HepG2 (cell line): ENCODE results near the gene LEPROT. TPM values are rescaled to one million over a fixed set of nuclear protein-coding genes. Genes with fewer than 3 reads are reported as not detected.

ENCODE experiments used
- BHLHE40 ChIP-seq: IDR thresholded peaks from 2 replicates; pipeline ENCODE4 v1.6.1; 2011; ENCODE audit warnings: low read length, improper control_type of control experiment
- POLR2AphosphoS2 ChIP-seq: IDR thresholded peaks from 2 replicates; pipeline ENCODE4 v1.6.1; 2011; ENCODE audit warnings: low read depth, low read length, improper control_type of control experiment
- RNF2 ChIP-seq: fragments of 450-650 bp; conservative IDR thresholded peaks from 2 replicates; pipeline ENCODE4 v1.6.1; 2016; ENCODE audit warnings: low read depth
- TBL1XR1 ChIP-seq: fragments of 150-350 bp; IDR thresholded peaks from 2 replicates; pipeline ENCODE4 v1.6.1; 2014; ENCODE audit warnings: borderline replicate concordance, low read length; ENCODE audit not compliant: partially characterized antibody
- ZNF775 ChIP-seq: sonication (generic); formaldehyde crosslinking; IDR thresholded peaks from 2 replicates; pipeline ENCODE4 v1.4.0; 2020; ENCODE audit warnings: missing genetic modification reagents, mild to moderate bottlenecking, moderate library complexity, borderline replicate concordance
- polyA plus RNA-seq, 8 experiments: library from polyadenylated mRNA; depleted of rRNA in 3 of 8; stranded (reverse) in 7 of 8; unstranded in 1 of 8; fragments of >200 nt; fragmentation: Illumina TruSeq in 4 of 8; extraction: Trizol in 4 of 8; gene quantifications; 2 replicates each; pipeline versions ENCODE4 v1.2.1 to v1.2.3, GENCODE V29; 2011 to 2016; ENCODE audit warnings: low read depth in 4 of 8, missing spikeins in 1 of 8, mixed read lengths in 1 of 8; ENCODE audit not compliant: insufficient read depth in 1 of 8
- total RNA-seq, 5 experiments: library from RNA; depleted of rRNA; stranded (reverse); fragments of >200 nt; fragmentation: Illumina TruSeq; extraction: Trizol; gene quantifications; 2 replicates each; pipeline ENCODE4 v1.2.3, GENCODE V29; 2016; ENCODE audit warnings: low read depth in 1 of 5
- TF ChIP-seq, protein P1 (sequence below): sonication (generic); formaldehyde crosslinking; IDR thresholded peaks from 2 replicates; pipeline ENCODE4 v1.4.0; 2020; ENCODE audit warnings: missing genetic modification reagents, borderline replicate concordance
- TF ChIP-seq, protein P2 (sequence below), 2 experiments: fragments of 450-650 bp in 1 of 2; sonication (generic) in 1 of 2; formaldehyde crosslinking in 1 of 2; IDR thresholded peaks; 2 replicates each; pipeline versions ENCODE4 v1.6.1 to v1.8.0; 2016 to 2022; ENCODE audit warnings: antibody characterized with exemption in 1 of 2, mild to moderate bottlenecking in 1 of 2, missing genetic modification reagents in 1 of 2

Gene LEPROT
- total and polyA plus RNA-seq, 2 of the 13 experiments (the other 11 are each of a cell fraction or from before 2014, with no cell fraction given) = 36.8 to 51.4 TPM

DNA sequence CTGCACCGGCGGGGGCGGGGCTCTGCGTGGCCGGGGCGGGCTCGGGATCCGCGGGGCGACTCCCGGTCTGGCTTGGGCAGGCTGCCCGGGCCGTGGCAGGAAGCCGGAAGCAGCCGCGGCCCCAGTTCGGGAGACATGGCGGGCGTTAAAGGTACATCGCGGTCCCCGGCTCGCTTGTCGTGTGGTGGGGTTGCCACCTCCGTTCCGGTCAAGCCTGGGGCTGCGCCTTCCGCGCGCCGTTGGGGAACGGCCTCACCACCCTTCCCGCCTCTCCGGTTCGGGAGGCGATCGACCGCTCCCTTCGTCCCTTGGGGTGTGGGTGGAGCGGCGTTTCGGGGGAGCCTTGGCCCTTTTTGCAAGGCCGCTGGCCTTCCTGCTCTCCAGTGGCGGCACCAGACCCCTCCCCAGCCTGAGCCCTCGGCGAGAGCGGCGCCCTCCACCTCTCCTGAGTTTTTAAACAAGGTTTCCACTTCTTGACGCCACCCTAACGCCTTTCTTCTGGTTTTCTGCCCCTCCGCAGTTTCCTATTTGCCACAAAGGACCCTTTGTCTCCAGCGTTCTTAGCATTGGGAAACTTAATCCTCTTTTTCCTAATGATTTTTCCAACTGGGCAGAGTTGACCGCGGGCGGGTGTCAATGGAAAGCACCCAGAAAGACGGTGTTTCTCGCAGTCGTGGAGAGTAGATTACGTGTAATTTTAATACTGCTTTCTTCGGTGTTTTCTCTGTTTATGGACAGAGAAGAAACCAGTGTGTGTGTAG lies at the start of gene LEPROT, which contains the start of gene LEPR (continued):
- TF ChIP-seq, protein P1, sequence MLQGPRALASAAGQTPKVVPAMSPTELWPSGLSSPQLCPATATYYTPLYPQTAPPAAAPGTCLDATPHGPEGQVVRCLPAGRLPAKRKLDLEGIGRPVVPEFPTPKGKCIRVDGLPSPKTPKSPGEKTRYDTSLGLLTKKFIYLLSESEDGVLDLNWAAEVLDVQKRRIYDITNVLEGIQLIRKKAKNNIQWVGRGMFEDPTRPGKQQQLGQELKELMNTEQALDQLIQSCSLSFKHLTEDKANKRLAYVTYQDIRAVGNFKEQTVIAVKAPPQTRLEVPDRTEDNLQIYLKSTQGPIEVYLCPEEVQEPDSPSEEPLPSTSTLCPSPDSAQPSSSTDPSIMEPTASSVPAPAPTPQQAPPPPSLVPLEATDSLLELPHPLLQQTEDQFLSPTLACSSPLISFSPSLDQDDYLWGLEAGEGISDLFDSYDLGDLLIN (CRISPR knock-in tag) = peak; percentile 73; the same call in 1 of the 2 replicates
- no peak for TF ChIP-seq RNF2
- TF ChIP-seq ZNF775 = no peak
- TF ChIP-seq BHLHE40 = no peak
- no peak for TF ChIP-seq POLR2AphosphoS2
- TF ChIP-seq, protein P2, sequence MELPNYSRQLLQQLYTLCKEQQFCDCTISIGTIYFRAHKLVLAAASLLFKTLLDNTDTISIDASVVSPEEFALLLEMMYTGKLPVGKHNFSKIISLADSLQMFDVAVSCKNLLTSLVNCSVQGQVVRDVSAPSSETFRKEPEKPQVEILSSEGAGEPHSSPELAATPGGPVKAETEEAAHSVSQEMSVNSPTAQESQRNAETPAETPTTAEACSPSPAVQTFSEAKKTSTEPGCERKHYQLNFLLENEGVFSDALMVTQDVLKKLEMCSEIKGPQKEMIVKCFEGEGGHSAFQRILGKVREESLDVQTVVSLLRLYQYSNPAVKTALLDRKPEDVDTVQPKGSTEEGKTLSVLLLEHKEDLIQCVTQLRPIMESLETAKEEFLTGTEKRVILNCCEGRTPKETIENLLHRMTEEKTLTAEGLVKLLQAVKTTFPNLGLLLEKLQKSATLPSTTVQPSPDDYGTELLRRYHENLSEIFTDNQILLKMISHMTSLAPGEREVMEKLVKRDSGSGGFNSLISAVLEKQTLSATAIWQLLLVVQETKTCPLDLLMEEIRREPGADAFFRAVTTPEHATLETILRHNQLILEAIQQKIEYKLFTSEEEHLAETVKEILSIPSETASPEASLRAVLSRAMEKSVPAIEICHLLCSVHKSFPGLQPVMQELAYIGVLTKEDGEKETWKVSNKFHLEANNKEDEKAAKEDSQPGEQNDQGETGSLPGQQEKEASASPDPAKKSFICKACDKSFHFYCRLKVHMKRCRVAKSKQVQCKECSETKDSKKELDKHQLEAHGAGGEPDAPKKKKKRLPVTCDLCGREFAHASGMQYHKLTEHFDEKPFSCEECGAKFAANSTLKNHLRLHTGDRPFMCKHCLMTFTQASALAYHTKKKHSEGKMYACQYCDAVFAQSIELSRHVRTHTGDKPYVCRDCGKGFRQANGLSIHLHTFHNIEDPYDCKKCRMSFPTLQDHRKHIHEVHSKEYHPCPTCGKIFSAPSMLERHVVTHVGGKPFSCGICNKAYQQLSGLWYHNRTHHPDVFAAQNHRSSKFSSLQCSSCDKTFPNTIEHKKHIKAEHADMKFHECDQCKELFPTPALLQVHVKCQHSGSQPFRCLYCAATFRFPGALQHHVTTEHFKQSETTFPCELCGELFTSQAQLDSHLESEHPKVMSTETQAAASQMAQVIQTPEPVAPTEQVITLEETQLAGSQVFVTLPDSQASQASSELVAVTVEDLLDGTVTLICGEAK (IDR thresholded peaks at IDR 0.05) = no peak
- TF ChIP-seq, protein P2 (CRISPR knock-in tag; IDR thresholded peaks at IDR 0.05) = peak; percentile 59; the same call in 1 of the 2 replicates
- no peak for TF ChIP-seq TBL1XR1
- TF ChIP-seq, all 625 proteins: peak for 240
